Activated CD8-positive, alpha-beta memory T cell treated with anti-CD3 and anti-CD28 coated beads, Interleukin-2, amount 50 U/mL, for 48 hours (primary cell): Measurements from ENCODE around the gene LDLRAD4.
A peak's percentile ranks its signal among the peaks of the same experiment; 100 is the strongest.

Experiments used
- DNase-seq: peaks from one replicate; pipeline ENCODE4 v3.0.0-alpha.2; 2020

Gene LDLRAD4

GRCh38 chr18:13527256-13527655 lies 308.7 kb downstream of the LDLRAD4 start:
- DNase-seq = no peak

- DNase-seq = no peak
These were observed 309.2 kb downstream of the LDLRAD4 start for GRCh38 chr18:13527730-13528129.

GRCh38 chr18:13528739-13529392 lies 310.3 kb downstream of the LDLRAD4 start:
- no peak for DNase-seq

GRCh38 chr18:13530033-13530878 lies 311.7 kb downstream of the LDLRAD4 start:
- DNase-seq = no peak

- DNase-seq = no peak
These were observed 312.4 kb downstream of the LDLRAD4 start for GRCh38 chr18:13530879-13531387.

GRCh38 chr18:13531681-13532325 lies 313.2 kb downstream of the LDLRAD4 start:
- no peak for DNase-seq

- no peak for DNase-seq
These were observed 314.0 kb downstream of the LDLRAD4 start for GRCh38 chr18:13532406-13533075.

- no peak for DNase-seq
These were observed 316.1 kb downstream of the LDLRAD4 start for GRCh38 chr18:13534631-13535030.

GRCh38 chr18:13536578-13536977 lies 318.0 kb downstream of the LDLRAD4 start:
- no peak for DNase-seq

GRCh38 chr18:13537022-13537780 lies 318.6 kb downstream of the LDLRAD4 start:
- DNase-seq = no peak

- DNase-seq = no peak
These were observed 320.1 kb downstream of the LDLRAD4 start for GRCh38 chr18:13538630-13539029.

- no peak for DNase-seq
These were observed 320.5 kb downstream of the LDLRAD4 start for GRCh38 chr18:13539050-13539449.

- no peak for DNase-seq
These were observed 321.4 kb downstream of the LDLRAD4 start for GRCh38 chr18:13539843-13540476.

GRCh38 chr18:13540477-13541182 lies 322.1 kb downstream of the LDLRAD4 start:
- peak; percentile 63 for DNase-seq

GRCh38 chr18:13541621-13542519 lies 323.3 kb downstream of the LDLRAD4 start:
- DNase-seq = no peak

GRCh38 chr18:13542520-13542847 lies 323.9 kb downstream of the LDLRAD4 start:
- DNase-seq = no peak

- DNase-seq = no peak
These were observed 324.6 kb downstream of the LDLRAD4 start for GRCh38 chr18:13543144-13543543.

GRCh38 chr18:13543811-13544732 lies 325.5 kb downstream of the LDLRAD4 start:
- DNase-seq = no peak

GRCh38 chr18:13544953-13545352 lies 326.4 kb downstream of the LDLRAD4 start:
- peak; percentile 37 for DNase-seq
